ENCODE data around the gene PDLIM5.

DNA sequence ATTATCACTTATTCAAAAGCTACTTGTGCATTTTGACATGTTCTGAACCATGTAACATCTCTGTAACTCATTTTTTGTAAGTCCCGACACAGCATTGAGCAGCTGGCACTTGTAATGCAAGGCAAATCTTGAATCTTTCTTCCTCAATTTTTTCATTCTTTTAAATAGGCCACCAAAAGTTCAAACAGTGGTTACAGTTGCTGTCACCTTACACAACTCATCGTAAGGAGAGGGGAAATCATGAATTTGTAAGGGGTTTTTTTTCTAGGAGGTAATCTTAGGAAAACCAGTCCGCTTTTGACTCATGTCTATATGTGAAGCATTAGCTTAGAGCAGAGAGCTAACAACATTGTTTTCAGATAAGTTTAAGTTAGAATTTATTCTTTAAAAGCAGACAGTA lies 124.5 kb downstream of the PDLIM5 start:
- TF ChIP-seq, protein P1, sequence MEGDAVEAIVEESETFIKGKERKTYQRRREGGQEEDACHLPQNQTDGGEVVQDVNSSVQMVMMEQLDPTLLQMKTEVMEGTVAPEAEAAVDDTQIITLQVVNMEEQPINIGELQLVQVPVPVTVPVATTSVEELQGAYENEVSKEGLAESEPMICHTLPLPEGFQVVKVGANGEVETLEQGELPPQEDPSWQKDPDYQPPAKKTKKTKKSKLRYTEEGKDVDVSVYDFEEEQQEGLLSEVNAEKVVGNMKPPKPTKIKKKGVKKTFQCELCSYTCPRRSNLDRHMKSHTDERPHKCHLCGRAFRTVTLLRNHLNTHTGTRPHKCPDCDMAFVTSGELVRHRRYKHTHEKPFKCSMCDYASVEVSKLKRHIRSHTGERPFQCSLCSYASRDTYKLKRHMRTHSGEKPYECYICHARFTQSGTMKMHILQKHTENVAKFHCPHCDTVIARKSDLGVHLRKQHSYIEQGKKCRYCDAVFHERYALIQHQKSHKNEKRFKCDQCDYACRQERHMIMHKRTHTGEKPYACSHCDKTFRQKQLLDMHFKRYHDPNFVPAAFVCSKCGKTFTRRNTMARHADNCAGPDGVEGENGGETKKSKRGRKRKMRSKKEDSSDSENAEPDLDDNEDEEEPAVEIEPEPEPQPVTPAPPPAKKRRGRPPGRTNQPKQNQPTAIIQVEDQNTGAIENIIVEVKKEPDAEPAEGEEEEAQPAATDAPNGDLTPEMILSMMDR (IDR thresholded peaks at IDR 0.05 in 4 of 5, conservative IDR thresholded peaks at IDR 0.05 in 1 of 5): no peak
- no peak for TF ChIP-seq POLR2A (IDR thresholded peaks at IDR 0.05)
